ENCODE measurements around the gene KNDC1.

GRCh38 chr10:133157662-133158436, 2.2 kb upstream of the KNDC1 start:
- no peak for TF ChIP-seq CTCF (IDR thresholded peaks at IDR 0.05)
- no peak for TF ChIP-seq POLR2A (IDR thresholded peaks at IDR 0.05)
